UCSD-AML1 (cell line): ENCODE measurements around the gene CD101.
A peak's percentile ranks its signal among the peaks of the same experiment; 100 is the strongest.

ENCODE experiments used
- DNase-seq: peaks from one replicate; lab custom pipeline; 2025; ENCODE audit not compliant: unreplicated experiment; lab: John Stamatoyannopoulos, UW

The CD101 gene

DNA sequence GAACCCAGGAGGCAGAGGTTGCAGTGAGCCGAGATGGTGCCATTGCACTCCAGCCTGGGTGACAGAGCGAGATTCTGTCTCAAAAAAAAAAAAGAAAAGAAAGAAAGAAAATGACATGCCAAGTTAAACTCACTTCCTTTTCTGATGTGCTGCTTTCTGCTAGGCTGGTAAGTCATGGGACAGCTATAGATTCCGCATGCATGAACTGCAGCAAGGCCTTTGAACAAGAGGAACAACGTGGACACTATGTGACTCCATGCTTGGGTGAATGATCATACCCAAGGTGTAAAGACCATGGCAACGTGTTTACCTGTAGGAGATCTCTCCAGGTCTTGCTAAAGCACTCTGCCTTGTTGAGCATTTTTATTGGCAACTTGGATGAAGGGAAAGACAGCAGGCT lies 48.3 kb downstream of the CD101 start:
- no peak for DNase-seq

DNA sequence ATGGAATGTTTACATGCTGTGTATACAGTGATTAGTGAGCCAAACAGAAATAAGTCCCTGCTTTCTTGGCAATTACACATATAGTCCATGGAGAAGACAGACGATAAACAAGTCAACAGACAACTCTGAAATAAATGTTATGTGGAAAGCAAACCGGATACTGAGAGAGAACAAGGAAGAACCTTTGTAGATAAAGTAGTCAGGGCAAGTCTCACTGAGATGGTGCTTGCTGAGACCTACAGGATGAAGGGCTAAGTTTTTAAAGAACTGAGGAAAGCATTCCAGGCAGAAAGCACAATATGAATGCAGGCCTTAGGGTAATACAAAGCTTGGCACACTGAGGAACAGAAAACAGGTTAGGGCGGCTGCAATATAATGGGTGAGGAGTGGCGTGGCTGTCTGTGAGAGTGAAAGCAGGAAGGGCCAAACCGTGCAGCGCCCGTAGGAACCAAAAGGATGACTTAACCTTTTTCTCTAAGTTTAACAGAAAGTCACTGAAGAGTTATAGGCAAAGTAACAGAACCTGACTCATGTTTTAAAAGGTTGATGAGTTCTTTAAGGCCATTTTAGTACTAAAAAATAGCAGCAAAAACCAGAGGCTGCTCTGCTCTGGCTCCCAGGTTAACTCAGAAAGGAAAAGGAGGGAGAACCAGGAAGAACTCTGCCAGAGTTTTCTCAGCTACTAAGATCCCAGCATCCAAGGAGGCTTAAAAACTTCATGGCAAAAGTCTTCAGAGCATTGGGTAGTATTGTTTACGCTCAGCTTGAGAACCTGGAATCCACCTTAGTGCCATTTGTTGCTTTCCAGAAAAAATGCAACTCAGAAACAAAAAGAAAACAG lies 49.9 kb downstream of the CD101 start:
- DNase-seq, result peak; percentile 31

DNA sequence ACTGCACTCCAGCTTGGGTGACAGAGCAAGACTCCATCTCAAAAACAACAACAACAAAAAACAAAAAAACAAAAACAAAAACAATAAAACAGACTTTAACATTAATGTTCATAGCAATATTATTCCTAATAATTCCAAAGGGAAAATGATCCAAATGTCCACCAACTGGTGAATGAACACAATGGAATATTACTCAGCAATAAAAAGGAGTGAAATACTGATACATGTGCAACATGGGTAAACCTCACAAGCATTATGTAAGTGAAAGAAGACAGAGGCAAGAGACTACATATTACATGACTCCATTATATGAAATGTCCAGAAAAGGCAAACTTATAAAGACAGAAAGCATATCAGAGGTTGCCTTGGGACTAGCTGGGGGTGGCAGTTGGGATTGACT lies 52.5 kb downstream of the CD101 start:
- DNase-seq, result no peak

DNA sequence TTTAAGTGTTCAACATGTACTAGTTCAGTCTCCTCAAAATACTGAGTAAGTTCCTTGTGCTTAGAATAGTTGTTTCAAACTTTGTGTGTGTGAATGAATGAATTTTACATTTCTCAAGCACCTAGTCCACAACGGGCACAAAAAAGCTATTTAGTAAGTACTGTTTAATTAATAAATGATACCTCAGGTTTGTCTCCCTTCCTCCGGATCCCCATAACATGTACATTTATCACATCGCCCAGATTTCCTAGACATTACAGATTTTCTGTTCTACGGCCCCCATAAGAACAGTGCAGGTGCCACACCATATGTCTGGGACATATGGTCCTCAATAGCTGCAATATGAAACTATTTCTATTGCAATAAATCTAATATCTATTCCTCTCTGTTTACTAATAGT lies 57.2 kb downstream of the CD101 start:
- DNase-seq, result no peak

DNA sequence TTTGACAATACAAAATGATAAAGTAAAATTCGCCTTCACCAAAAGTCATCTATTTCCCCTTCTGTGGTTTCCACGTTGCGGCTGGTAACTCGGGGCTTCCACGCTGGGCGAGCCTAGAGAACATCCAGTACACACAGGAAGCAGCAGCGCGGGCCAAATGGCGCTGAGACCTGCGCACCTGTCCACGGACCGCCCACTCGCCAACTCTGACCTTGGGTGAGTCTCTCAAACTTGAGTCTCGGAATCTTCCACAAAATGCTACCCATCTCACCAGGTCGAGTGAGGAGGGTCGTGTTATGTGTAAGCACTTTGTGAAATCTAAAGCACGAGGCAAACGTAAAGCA lies 57.7 kb downstream of the CD101 start:
- peak; percentile 72 for DNase-seq

DNA sequence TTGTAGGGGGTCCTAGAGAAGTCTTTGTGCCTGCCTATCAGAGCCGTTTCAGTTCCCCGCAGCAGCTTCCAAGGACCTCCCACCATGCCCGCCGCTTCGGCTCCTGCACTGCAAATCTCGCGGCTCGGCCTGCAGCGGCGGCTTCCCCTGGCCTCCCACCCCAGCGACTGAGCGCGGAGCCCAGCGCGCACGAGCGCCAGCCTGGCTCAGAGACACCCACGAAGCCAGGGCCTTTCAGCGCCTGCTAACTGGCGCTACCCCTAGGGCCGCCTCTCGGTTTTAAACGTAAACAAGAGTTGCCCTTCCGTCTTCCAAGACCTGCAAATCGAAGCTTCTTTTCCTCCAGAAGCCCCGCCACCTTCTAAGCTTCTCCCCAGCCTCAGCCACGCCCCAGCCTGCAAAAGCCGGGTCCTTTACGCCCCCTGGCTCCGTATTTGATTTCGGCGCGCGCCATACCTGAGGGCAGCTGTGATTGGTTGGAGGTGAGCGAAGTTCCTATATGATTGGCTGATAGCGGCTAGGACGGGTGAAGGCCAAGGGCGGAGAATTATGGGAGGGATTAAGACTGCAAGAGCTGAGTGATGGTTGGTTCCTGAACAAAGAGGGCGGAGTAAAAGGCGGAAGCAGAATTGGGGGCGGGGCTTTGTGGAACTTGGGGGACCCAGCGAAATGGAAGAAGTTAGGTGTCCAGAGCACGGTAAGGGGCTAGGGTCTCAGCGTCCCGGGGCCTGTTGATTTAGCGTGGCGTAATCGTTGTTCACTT lies 58.3 kb downstream of the CD101 start, which contains the start of gene TTF2:
Gene TTF2, plus strand, starts transcription at position 649 of the 763 bp plus-strand sequence. Its CDS starts 21 bp downstream, at position 670.
- DNase-seq, result peak; percentile 94

DNA sequence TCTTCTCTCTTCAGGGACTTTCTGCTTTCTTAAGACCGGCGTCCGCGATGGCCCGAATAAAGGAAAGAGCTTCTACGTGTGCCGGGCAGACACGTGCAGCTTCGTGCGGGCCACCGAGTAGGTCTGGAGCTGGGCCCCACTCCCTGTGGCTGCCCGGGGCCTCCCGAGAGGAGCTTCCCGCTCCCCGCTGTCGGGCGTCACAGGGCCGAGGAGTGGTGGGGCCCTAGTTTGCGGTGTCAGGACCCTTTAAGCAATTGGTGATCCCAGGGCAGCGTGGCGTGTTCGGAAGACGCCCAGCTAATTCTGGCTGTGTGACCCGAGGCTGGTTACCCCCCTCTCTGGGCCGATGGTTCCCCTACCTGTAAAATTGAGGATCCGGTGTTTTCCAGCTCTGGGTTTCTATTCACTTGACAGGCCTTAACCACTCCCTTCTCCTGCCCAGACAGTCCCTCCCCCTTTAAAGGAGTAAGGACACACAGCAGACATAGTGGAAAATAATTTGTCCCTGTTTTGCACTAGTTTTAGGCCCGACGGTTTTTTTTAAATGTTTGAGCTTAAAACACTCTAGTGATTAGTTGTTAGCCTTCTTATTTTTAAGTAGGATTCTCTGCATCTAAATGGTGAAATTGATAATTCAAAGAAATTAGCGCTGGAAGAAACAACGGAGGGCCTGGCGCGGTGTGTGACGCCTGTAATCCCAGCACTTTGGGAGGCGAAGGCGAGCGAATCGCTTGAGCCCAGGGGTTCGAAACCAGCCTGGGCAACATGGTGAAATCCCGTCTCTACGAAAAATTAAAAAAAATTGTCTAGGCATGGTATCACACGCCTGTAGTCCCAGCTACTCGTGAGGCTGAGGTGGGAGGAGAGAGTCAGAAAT lies 59.1 kb downstream of the CD101 start:
- DNase-seq, result no peak

DNA sequence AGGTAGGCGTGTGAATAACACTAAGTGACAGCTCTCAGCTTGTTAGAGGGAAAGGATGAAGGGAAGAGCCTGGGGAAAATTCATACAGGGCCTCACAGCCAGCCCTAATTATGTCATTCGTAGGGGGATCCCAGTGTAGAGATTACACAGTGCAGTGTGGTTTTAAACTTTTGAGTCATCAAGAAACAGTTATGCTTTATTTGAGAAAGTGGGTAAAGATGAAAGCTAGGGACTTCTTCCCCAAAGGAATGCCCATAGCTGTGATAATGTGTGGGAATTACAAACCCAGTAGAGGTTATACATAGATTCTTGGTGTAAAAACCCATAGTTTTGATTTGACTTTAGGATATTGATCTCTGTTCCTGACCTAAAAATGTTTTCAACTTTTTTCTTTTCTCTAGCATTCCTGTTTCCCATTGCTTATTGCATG lies 60.4 kb downstream of the CD101 start:
- no peak for DNase-seq

DNA sequence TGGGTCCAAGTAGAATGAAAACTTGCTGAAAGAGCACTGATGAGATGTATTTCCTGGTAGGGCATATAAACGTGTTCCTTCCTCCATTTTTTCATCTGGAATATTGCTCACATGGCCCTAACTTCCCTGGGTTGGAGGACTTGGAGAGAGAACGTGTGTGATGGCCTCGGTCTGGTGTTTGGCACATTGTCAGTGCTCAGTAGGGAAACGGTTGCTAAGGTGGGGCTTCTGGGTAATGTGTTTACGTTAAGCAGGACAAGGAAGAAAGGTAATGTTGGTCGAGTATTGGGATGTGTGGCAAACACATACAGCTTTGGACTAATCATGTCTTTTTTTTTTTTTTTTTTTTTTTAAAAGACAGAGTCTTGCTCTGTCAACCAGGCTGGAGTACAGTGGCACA lies 64.8 kb downstream of the CD101 start:
- no peak for DNase-seq

DNA sequence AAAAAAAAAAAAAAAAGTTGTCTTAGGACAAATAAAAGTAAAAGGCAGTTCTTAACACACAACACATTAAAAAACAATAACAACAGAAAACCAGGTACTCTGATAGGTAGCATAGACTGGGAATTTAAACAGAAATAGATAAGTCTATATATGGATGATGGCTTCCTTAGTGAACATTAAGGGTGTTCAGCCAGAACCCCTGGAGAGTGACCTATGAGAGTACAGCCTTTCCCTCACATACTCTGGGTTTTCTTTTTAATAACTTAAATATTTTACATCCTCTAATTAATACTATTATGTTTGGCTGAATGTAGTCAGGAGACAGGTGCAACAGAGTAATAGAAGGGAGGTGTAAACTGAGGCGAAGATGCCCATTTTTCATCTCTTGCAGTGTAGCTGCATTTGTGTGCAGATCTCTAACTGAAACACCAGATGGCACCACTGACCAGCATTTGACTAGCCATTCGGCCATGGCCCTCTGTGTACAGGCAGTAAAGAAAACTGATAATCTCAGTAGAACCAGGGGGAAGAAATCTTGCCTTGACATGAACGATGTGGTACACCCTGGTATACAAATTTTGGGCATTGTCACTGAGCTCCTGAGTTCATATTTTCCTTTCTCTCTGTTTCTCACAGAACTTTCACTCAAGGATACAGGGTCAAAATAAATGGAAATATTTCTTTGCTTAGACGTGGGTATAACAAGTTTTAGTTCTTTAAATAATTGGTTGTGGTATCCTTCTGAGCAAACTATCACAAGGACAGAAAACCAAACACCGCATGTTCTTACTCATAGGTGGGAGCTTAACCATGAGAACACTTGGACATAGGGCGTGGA lies 66.2 kb downstream of the CD101 start:
- peak; percentile 15 for DNase-seq

DNA sequence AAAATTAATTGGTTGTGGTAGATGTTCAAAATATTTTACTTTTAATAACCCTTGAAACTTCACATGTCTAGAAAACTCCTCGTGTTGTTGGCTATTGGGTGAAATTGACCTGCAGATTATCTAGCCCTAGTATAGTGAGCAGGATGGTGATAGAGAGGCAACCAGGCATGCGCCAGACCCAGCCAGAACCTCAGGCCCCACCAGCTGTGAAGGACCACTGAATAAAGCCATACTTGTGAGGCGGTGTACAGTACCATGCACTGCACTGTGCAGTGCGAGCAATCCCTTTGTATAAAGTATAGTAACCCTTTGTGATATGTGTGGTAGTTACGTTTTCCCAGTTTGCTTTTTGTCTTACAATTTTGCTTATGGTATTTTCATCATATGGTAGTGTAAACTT lies 67.0 kb downstream of the CD101 start:
- no peak for DNase-seq

DNA sequence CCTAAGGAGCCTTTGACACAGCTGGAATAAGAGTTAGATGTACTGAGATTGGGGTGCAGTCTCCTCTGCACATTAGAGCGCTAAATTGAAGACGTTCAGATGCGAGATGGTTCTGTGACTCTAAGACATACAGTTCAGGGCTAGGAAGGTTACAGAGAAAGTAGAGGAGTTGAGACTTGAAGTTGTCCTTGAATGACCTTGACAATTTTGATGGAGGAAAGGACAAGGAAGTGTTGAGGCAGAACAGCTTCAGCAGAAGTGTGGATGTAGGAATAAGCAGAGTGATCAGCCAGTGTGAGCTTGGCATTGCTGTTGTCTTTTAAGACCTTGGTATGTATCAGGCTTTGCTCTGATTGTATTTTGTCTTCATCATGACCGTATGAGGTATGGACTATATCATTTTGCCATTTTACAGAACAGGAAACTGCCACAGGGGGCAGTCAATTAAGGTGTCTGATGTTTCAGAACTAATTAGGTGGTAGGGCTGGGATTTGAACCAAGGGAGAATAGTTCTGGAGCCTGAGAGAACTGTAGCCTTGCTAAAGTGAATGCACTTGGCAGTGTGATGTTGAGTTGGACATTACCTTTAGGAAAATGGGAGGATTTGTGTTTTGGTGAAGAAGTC lies 67.8 kb downstream of the CD101 start:
- no peak for DNase-seq

DNA sequence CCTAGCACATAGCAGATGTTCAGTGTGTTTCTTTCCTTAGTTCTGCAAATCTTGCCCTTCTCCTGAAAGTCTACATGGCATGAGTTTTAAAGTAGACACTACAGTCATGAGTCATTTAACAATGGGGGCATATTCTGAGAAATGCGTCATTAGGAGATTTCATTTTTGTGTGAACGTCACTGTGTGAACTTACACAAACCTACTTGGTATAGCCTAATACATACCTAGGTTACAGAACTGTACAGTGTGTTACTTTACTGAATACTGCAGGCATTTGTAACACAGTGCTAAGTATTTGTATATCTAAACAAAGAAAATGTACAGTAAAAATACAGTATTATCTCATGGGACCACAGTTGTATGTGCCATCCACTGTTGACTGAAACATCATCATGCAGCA lies 68.6 kb downstream of the CD101 start:
- DNase-seq, result no peak

DNA sequence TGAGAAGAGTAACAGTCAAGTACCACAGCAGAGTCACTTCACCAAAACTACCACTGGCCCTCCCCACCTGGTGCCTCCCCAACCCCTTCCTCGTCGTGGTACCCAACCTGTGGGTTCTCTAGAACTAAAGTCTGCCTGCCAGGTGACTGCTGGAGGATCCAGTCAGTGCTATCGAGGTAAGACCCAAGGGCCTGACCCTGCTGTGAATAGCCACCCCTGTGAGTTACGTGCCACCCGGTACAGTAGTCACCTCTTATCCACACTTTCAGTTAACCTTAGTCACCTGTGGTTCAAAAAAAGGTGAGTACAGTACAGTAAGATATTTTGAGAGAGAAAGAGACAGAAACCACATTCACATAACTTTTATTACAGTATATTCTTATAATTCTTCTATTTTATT lies 75.1 kb downstream of the CD101 start:
- no peak for DNase-seq

DNA sequence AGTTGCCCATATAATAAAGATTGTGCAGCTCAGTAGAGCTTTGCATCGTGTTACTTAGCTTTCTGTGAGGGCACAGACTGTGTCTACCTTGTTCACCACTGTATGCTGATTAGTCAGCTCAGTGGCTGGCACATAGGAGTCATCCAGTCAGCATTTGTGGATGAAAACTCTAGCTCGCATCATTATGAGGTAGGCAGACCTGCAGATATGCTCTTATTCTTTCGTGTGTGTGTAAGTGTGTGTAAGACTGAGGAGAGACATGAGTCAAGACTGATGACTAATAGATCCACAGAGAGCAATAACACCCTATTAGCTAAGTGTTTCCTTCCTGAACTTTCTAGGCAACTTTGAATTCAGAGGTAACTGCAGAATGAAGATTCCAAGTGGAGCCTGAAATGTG lies 75.7 kb downstream of the CD101 start:
- no peak for DNase-seq

DNA sequence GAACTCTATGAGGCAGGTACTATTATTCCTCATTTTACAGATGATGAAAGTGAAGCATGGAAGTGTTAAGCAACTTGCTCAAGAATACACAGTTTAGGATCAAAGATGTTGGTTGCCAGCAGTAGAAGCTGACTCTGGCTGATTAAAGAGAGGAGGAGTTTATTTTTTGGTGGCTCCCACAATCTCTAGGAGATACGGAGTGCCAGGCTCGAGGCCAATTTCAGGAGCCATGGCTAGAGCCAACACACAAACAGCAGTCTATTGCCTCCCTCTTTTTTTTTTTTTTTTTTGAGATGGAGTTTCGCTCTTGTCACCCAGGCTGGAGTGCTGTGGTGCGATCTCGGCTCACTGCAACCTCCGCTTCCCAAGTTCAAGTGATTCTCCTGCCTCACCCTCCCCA lies 78.2 kb downstream of the CD101 start:
- no peak for DNase-seq

DNA sequence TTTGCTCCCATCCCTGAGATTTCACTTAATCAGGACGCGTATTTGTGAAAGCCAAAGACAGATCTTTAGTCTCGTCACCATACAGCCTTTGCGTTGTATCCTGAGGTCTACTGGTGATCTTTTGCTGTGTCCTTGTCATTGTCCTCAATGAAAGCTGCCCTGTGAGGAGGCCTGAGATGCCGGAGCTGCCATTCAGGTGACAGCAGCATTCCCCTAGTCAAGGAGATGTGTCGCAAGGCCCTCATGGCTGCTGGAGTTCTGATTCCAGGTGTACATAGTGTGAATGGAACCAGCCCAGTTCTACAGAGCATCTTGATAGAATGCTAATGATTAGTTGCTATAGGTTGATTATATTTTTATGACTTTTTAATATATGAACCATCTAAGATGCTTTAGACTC lies 82.7 kb downstream of the CD101 start:
- no peak for DNase-seq
